ENCODE results near the gene VGF. TPM values are rescaled to one million over a fixed set of nuclear protein-coding genes. Genes with fewer than 3 reads are reported as not detected.

Gene VGF
- total and polyA plus RNA-seq, 2 donors (not counting 1 experiment from before 2014, with no cell fraction given), result 0.10 to 0.17 TPM

DNA sequence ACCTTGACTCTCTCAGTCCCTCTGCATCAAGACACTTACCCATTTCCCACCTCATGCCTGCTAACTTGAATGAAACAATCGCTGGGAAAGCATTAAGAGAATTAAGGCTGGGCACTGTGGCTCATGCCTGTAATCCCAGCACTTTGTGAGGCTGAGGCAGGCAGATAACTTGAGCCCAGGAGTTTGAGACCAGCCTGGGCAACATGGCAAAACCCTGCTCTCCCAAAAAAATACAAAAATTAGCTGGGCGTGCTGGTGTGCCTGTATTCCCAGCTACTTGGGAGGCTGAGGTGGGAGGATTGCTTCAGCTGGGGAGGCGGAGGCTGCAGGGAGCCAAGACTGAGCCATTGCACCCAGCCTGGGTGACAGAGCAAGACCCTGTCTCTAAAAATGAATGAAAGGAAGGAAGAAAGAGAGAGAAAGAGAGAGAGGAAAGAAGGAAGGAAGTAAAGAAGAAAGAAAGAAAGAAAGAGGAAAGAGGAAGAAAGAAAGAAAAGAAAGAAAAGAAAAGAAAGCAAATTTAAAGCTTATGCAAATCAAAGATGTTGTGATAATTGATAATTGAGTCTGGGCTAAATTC, 37.8 kb downstream of the VGF start:
- Histone ChIP-seq H3K79me2 (ENCODE audit: control insufficient read depth, insufficient read depth, low read length) (no peaks in the 10 kb centered on the region), H3K9ac (ENCODE audit: low read length) (no peak overlapping the region), H4K20me1 (ENCODE audit: control insufficient read depth, insufficient read depth, low read length, poor library complexity, severe bottlenecking) (no peaks in the 10 kb centered on the region), H3K27me3 (replicated peaks in 1 of 4; ENCODE audit: control extremely low read depth in 1 of 4, control insufficient read depth in 3 of 4, insufficient read depth in 4 of 4, low read length in 3 of 4) (peaks cover 0 to 22% (median 7%) of the 10 kb centered on the region in 4 experiments), H2AFZ (ENCODE audit: insufficient read depth, low read depth, low read length, poor library complexity, severe bottlenecking) (no peak overlapping the region), H3K36me3 (replicated peaks in 1 of 2; ENCODE audit: control extremely low read depth in 1 of 2, control insufficient read depth in 1 of 2, extremely low read depth in 1 of 2, insufficient read depth in 2 of 2, low read length in 1 of 2) (no peaks in the 10 kb centered on the region), H3K4me3 (ENCODE audit: control extremely low read depth in 1 of 5, extremely low read depth in 1 of 5, insufficient read depth in 1 of 5, low read depth in 2 of 5, low read length in 4 of 5) (no peak overlapping the region), H3K4me1 (ENCODE audit: control insufficient read depth in 2 of 2, insufficient read depth in 2 of 2, low read length in 2 of 2) (peaks cover 16 to 17% of the 10 kb centered on the region in 2 donors), H3K9me3 (ENCODE audit: control extremely low read depth in 1 of 3, control insufficient read depth in 2 of 3, insufficient read depth in 1 of 3, low read length in 2 of 3) (peaks cover 0 to 7% (median 0%) of the 10 kb centered on the region in 3 donors), H3K27ac (ENCODE audit: low read length in 2 of 2) (no peak overlapping the region), H3K4me2 (replicated peaks; ENCODE audit: low read depth, low read length, poor library complexity, severe bottlenecking) (no peak overlapping the region)
- Mint-ChIP-seq H3K4me3 (peak overlapping the region; percentile 82), H3K4me1 (peaks cover 39% of the 10 kb centered on the region), H3K27ac (peak overlapping the region; percentile 74), H3K27me3 (peaks cover 40% of the 10 kb centered on the region), H3K9me3 (ENCODE audit: insufficient read depth) (no peaks in the 10 kb centered on the region)
- DNase-seq (no peak), ATAC-seq (ENCODE audit: low read depth) (no peak)
- TF ChIP-seq, protein P1, sequence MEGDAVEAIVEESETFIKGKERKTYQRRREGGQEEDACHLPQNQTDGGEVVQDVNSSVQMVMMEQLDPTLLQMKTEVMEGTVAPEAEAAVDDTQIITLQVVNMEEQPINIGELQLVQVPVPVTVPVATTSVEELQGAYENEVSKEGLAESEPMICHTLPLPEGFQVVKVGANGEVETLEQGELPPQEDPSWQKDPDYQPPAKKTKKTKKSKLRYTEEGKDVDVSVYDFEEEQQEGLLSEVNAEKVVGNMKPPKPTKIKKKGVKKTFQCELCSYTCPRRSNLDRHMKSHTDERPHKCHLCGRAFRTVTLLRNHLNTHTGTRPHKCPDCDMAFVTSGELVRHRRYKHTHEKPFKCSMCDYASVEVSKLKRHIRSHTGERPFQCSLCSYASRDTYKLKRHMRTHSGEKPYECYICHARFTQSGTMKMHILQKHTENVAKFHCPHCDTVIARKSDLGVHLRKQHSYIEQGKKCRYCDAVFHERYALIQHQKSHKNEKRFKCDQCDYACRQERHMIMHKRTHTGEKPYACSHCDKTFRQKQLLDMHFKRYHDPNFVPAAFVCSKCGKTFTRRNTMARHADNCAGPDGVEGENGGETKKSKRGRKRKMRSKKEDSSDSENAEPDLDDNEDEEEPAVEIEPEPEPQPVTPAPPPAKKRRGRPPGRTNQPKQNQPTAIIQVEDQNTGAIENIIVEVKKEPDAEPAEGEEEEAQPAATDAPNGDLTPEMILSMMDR (IDR thresholded peaks at IDR 0.05), result no peak
- 76% methylated on average over 2 of the region's 3 CpGs for WGBS (ENCODE audit: insufficient coverage)
- intact Hi-C loops (cut with micrococcal nuclease), result loop anchor here (5.0 kb wide), 1 partner anchor 50 kb away; no protein-coding TSS in a partner anchor
- CTCF ChIA-PET, result interaction anchor here (1.6 to 3.3 kb wide), 2 partner anchors 9 to 16 kb away, joined by 3 to 28 read pairs; no protein-coding TSS in a partner anchor
- POLR2A ChIA-PET, result no interaction called here

DNA sequence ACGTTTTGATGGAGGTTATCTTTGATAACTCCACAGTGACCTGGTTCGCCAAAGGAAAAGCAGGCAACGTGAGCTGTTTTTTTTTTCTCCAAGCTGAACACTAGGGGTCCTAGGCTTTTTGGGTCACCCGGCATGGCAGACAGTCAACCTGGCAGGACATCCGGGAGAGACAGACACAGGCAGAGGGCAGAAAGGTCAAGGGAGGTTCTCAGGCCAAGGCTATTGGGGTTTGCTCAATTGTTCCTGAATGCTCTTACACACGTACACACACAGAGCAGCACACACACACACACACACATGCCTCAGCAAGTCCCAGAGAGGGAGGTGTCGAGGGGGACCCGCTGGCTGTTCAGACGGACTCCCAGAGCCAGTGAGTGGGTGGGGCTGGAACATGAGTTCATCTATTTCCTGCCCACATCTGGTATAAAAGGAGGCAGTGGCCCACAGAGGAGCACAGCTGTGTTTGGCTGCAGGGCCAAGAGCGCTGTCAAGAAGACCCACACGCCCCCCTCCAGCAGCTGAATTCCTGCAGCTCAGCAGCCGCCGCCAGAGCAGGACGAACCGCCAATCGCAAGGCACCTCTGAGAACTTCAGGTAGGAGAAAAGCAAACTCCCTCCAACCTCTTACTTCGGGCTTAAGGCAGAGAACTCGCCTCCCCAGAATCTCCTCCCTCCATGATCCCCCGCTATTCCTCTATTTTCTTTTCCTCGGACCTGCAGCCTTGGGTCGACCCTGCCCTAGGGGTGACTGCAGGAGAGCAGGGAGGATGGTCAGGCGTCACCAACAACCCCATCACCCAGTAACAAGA, 38.5 kb downstream of the VGF start, which contains the start of gene SERPINE1:
TSS of gene SERPINE1 (plus strand) at position 454 of the 809 bp plus-strand sequence. CDS start 1,290 bp downstream, outside the sequence.
- peaks cover 0 to 7% (median 0%) of the 10 kb centered on the region in 3 donors for H3K9me3 ChIP-seq (ENCODE audit: control extremely low read depth in 1 of 3, control insufficient read depth in 2 of 3, insufficient read depth in 1 of 3, low read length in 2 of 3)
- H3K4me1 Mint-ChIP-seq, result peaks cover 46% of the 10 kb centered on the region
- peaks cover 23% of the 10 kb centered on the region in 2 donors for H3K4me1 ChIP-seq (ENCODE audit: control insufficient read depth in 2 of 2, insufficient read depth in 2 of 2, low read length in 2 of 2)
- H3K79me2 ChIP-seq (ENCODE audit: control insufficient read depth, insufficient read depth, low read length), result no peaks in the 10 kb centered on the region
- ATAC-seq (ENCODE audit: low read depth) (peak; percentile 53), DNase-seq (peak; percentile 33)
- TF ChIP-seq, protein P1 (IDR thresholded peaks at IDR 0.05), result no peak
- no peak for TF ChIP-seq EZH2 (IDR thresholded peaks at IDR 0.05; ENCODE audit: borderline replicate concordance, insufficient read depth, low read depth, low read length, poor library complexity, severe bottlenecking)
- WGBS (ENCODE audit: insufficient coverage), result 8% methylated on average over 14 of the region's 22 CpGs
- peaks cover 0 to 22% (median 7%) of the 10 kb centered on the region in 4 experiments for H3K27me3 ChIP-seq (replicated peaks in 1 of 4; ENCODE audit: control extremely low read depth in 1 of 4, control insufficient read depth in 3 of 4, insufficient read depth in 4 of 4, low read length in 3 of 4)
- peak within 1 kb of the TSS; percentile 30 for H3K9ac ChIP-seq (ENCODE audit: low read length)
- POLR2A ChIA-PET, result interaction anchor here (0.6 kb wide), 1 partner anchor 49 kb away, joined by 3 read pairs; no protein-coding TSS in a partner anchor
- H3K36me3 ChIP-seq (replicated peaks in 1 of 2; ENCODE audit: control extremely low read depth in 1 of 2, control insufficient read depth in 1 of 2, extremely low read depth in 1 of 2, insufficient read depth in 2 of 2, low read length in 1 of 2), result no peaks in the 10 kb centered on the region
- H3K4me3 Mint-ChIP-seq, result peak within 1 kb of the TSS; percentile 82
- no peaks in the 10 kb centered on the region for H3K9me3 Mint-ChIP-seq (ENCODE audit: insufficient read depth)
- peak within 1 kb of the TSS in 2 of 5 experiments; percentile 1 for H3K4me3 ChIP-seq (ENCODE audit: control extremely low read depth in 1 of 5, extremely low read depth in 1 of 5, insufficient read depth in 1 of 5, low read depth in 2 of 5, low read length in 4 of 5)
- peak within 1 kb of the TSS; percentile 56 for H2AFZ ChIP-seq (ENCODE audit: insufficient read depth, low read depth, low read length, poor library complexity, severe bottlenecking)
- CTCF ChIA-PET, result interaction anchor here (1.6 to 3.3 kb wide), 3 partner anchors 9 to 66 kb away, joined by 3 to 28 read pairs (median 5); no protein-coding TSS in a partner anchor
- no peak within 1 kb of the TSS for H3K27ac ChIP-seq (ENCODE audit: low read length in 2 of 2)
- H3K4me2 ChIP-seq (replicated peaks; ENCODE audit: low read depth, low read length, poor library complexity, severe bottlenecking), result peak within 1 kb of the TSS; percentile 53
- H4K20me1 ChIP-seq (ENCODE audit: control insufficient read depth, insufficient read depth, low read length, poor library complexity, severe bottlenecking), result no peaks in the 10 kb centered on the region
- peaks cover 39% of the 10 kb centered on the region for H3K27me3 Mint-ChIP-seq
- intact Hi-C loops (cut with micrococcal nuclease), result loop anchor here (5.0 kb wide), 1 partner anchor 50 kb away; no protein-coding TSS in a partner anchor
- peak within 1 kb of the TSS; percentile 75 for H3K27ac Mint-ChIP-seq

Data from B cell (primary cell).